ENCODE results near the gene ZC3H15. TPM values are rescaled to one million over a fixed set of nuclear protein-coding genes. Genes with fewer than 3 reads are reported as not detected.
"Not testable (repeated sequence)": the region's sequence is repeated elsewhere in the genome, so short reads cannot be mapped to it uniquely, and the experiment has no call there.

Gene ZC3H15
- total RNA-seq, 2 donors from 2014 or later, result 91.9 to 115 TPM

GRCh38 chr2:186472722-186473493 lies 13.2 kb upstream of the ZC3H15 start:
- H3K27me3 Mint-ChIP-seq, ATAC-seq, H3K4me1 Mint-ChIP-seq: not testable (repeated sequence)

GRCh38 chr2:186474239-186474638 lies 11.8 kb upstream of the ZC3H15 start:
- ATAC-seq; DNase-seq; H3K9me3 ChIP-seq (ENCODE audit: control insufficient read depth, low read length, poor library complexity, severe bottlenecking); H3K27me3 Mint-ChIP-seq; H3K4me1 Mint-ChIP-seq; H3K36me3 Mint-ChIP-seq (ENCODE audit: low read depth); H3K4me3 Mint-ChIP-seq; H3K27ac Mint-ChIP-seq: not testable (repeated sequence)

More at GRCh38 chr2:186472722-186473493, 13.2 kb upstream of the ZC3H15 start:
- not testable (repeated sequence) for DNase-seq; H3K36me3 Mint-ChIP-seq (ENCODE audit: low read depth); H3K9me3 ChIP-seq (ENCODE audit: control insufficient read depth, low read length, poor library complexity, severe bottlenecking); H3K4me3 Mint-ChIP-seq; H3K27ac Mint-ChIP-seq

- Mint-ChIP-seq H3K4me3 (no peak overlapping the region), H3K27me3 (no peaks in the 10 kb centered on the region), H3K4me1 (peaks cover 8% of the 10 kb centered on the region), H3K36me3 (ENCODE audit: low read depth) (no peaks in the 10 kb centered on the region), H3K27ac (no peak overlapping the region)
- DNase-seq, result no peak
- no peaks in the 10 kb centered on the region for H3K9me3 ChIP-seq (ENCODE audit: control insufficient read depth, low read length, poor library complexity, severe bottlenecking)
- no peak for ATAC-seq
These were observed 8.3 kb upstream of the ZC3H15 start for GRCh38 chr2:186477790-186478189.

- no peaks in the 10 kb centered on the region for H3K27me3 Mint-ChIP-seq
- H3K4me1 Mint-ChIP-seq, result peaks cover 16% of the 10 kb centered on the region
- no peaks in the 10 kb centered on the region for H3K9me3 ChIP-seq (ENCODE audit: control insufficient read depth, low read length, poor library complexity, severe bottlenecking)
- no peak overlapping the region for H3K27ac Mint-ChIP-seq
- ATAC-seq, result no peak
- H3K4me3 Mint-ChIP-seq, result no peak overlapping the region
- DNase-seq, result no peak
- no peaks in the 10 kb centered on the region for H3K36me3 Mint-ChIP-seq (ENCODE audit: low read depth)
These were observed 5.1 kb upstream of the ZC3H15 start for GRCh38 chr2:186480991-186481390.

- Mint-ChIP-seq H3K27ac (peak overlapping the region; percentile 98), H3K4me3 (peak overlapping the region; percentile 33), H3K27me3 (no peaks in the 10 kb centered on the region), H3K4me1 (peaks cover 34% of the 10 kb centered on the region), H3K36me3 (ENCODE audit: low read depth) (no peaks in the 10 kb centered on the region)
- no peaks in the 10 kb centered on the region for H3K9me3 ChIP-seq (ENCODE audit: control insufficient read depth, low read length, poor library complexity, severe bottlenecking)
- DNase-seq (no peak), ATAC-seq (no peak)
These were observed 1.9 kb upstream of the ZC3H15 start for GRCh38 chr2:186484062-186484735.

GRCh38 chr2:186485576-186485870 lies 537 bp upstream of the ZC3H15 start:
- Mint-ChIP-seq H3K36me3 (ENCODE audit: low read depth) (no peaks in the 10 kb centered on the region), H3K27ac (peak overlapping the region; percentile 98), H3K4me3 (peak overlapping the region; percentile 98), H3K4me1 (peaks cover 42% of the 10 kb centered on the region), H3K27me3 (no peaks in the 10 kb centered on the region)
- no peak for DNase-seq
- H3K9me3 ChIP-seq (ENCODE audit: control insufficient read depth, low read length, poor library complexity, severe bottlenecking), result no peaks in the 10 kb centered on the region
- ATAC-seq, result no peak

GRCh38 chr2:186486651-186487647 lies 889 bp downstream of the ZC3H15 start:
- H3K27ac Mint-ChIP-seq, result peak overlapping the region; percentile 98
- H3K4me3 Mint-ChIP-seq, result peak overlapping the region; percentile 98
- peaks cover 52% of the 10 kb centered on the region for H3K4me1 Mint-ChIP-seq
- H3K36me3 Mint-ChIP-seq (ENCODE audit: low read depth), result no peaks in the 10 kb centered on the region
- no peak for DNase-seq
- no peaks in the 10 kb centered on the region for H3K27me3 Mint-ChIP-seq
- no peak for ATAC-seq
- no peaks in the 10 kb centered on the region for H3K9me3 ChIP-seq (ENCODE audit: control insufficient read depth, low read length, poor library complexity, severe bottlenecking)

GRCh38 chr2:186493564-186494085 lies 7.6 kb downstream of the ZC3H15 start:
- Mint-ChIP-seq H3K27me3 (no peaks in the 10 kb centered on the region), H3K36me3 (ENCODE audit: low read depth) (no peaks in the 10 kb centered on the region), H3K4me3 (no peak overlapping the region), H3K4me1 (peaks cover 52% of the 10 kb centered on the region), H3K27ac (peak overlapping the region; percentile 79)
- no peak for DNase-seq
- no peak for ATAC-seq
- H3K9me3 ChIP-seq (ENCODE audit: control insufficient read depth, low read length, poor library complexity, severe bottlenecking), result no peaks in the 10 kb centered on the region

- H3K27me3 Mint-ChIP-seq, result no peaks in the 10 kb centered on the region
- peaks cover 4% of the 10 kb centered on the region for H3K36me3 Mint-ChIP-seq (ENCODE audit: low read depth)
- no peak for DNase-seq
- peaks cover 36% of the 10 kb centered on the region for H3K4me1 Mint-ChIP-seq
- no peak overlapping the region for H3K4me3 Mint-ChIP-seq
- H3K9me3 ChIP-seq (ENCODE audit: control insufficient read depth, low read length, poor library complexity, severe bottlenecking), result no peaks in the 10 kb centered on the region
- no peak for ATAC-seq
- no peak overlapping the region for H3K27ac Mint-ChIP-seq
These were observed 10.3 kb downstream of the ZC3H15 start for GRCh38 chr2:186496401-186496800.

GRCh38 chr2:186497928-186498327 lies 11.9 kb downstream of the ZC3H15 start:
- no peak for ATAC-seq
- Mint-ChIP-seq H3K4me1 (peaks cover 27% of the 10 kb centered on the region), H3K27ac (peak overlapping the region; percentile 88), H3K27me3 (no peaks in the 10 kb centered on the region), H3K36me3 (ENCODE audit: low read depth) (peaks cover 4% of the 10 kb centered on the region), H3K4me3 (no peak overlapping the region)
- H3K9me3 ChIP-seq (ENCODE audit: control insufficient read depth, low read length, poor library complexity, severe bottlenecking), result no peaks in the 10 kb centered on the region
- DNase-seq, result no peak

- Mint-ChIP-seq H3K4me1 (peaks cover 21% of the 10 kb centered on the region), H3K27me3 (no peaks in the 10 kb centered on the region), H3K27ac (peak overlapping the region; percentile 88), H3K36me3 (ENCODE audit: low read depth) (peaks cover 6% of the 10 kb centered on the region), H3K4me3 (no peak overlapping the region)
- no peak for DNase-seq
- no peaks in the 10 kb centered on the region for H3K9me3 ChIP-seq (ENCODE audit: control insufficient read depth, low read length, poor library complexity, severe bottlenecking)
- no peak for ATAC-seq
These were observed 12.8 kb downstream of the ZC3H15 start for GRCh38 chr2:186498834-186499233.

GRCh38 chr2:186503827-186504606 lies 18.0 kb downstream of the ZC3H15 start:
- H3K9me3 ChIP-seq (ENCODE audit: control insufficient read depth, low read length, poor library complexity, severe bottlenecking), result no peaks in the 10 kb centered on the region
- no peak overlapping the region for H3K27ac Mint-ChIP-seq
- H3K4me3 Mint-ChIP-seq, result no peak overlapping the region
- ATAC-seq, result peak; percentile 63
- no peaks in the 10 kb centered on the region for H3K27me3 Mint-ChIP-seq
- no peak for DNase-seq
- peaks cover 21% of the 10 kb centered on the region for H3K36me3 Mint-ChIP-seq (ENCODE audit: low read depth)
- H3K4me1 Mint-ChIP-seq, result peaks cover 15% of the 10 kb centered on the region
